Umbilical cord (tissue), 2 donors: Measurements from ENCODE around the gene HPD. TPM values are rescaled to one million over a fixed set of nuclear protein-coding genes. Genes with fewer than 3 reads are reported as not detected.
"Not testable (repeated sequence)": the region's sequence is repeated elsewhere in the genome, so short reads cannot be mapped to it uniquely, and the experiment has no call there.

ENCODE experiments used
- DNase-seq: peaks from one replicate; pipeline ENCODE4 v3.0.0-alpha.2; 2015; ENCODE audit warnings: low spot score
- total RNA-seq: library from RNA; depleted of rRNA; stranded (reverse); fragments of >200 nt; gene quantifications from one replicate; pipeline ENCODE4 v1.2.3, GENCODE V29; 2014; ENCODE audit warnings: low replicate concordance; ENCODE audit not compliant: insufficient read depth

The HPD gene
- total RNA-seq, 1 donor from 2014 or later = not detected

- peak; percentile 93 for DNase-seq
Observed at GRCh38 chr12:121799842-121800693, 58.6 kb downstream of the HPD start.

DNA sequence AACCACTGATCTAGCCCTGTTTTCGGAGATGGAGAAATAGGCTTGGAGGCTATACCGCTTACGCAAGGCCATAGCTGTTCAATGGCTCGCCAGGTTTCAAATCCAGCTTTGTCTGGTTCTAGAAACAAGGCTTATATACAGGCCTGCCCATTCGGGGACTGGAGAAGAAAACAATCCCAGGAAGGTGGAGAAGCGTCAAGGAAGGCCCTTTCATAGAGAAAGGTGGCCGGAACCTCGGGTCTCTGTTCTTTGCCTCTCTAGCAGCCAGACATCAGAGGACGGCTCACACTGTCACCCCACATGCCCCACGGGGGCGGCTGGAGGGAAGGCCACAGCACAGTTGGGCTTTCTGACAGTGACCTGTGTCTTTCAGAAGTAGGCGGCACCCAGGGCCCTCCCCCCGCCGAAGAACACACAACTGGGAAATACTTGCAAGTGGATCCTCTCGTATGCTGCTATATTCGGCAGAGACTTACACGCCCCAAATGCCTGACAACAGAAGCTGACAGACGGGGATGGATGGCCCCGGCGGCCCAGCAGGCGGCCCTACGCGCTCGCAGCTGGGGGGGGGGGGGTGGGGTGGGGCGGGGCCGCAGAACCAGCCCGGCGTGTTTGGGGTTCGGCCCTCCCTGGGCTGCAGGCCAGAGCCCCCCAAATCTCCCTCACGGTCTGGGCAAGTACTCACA is 59.4 kb downstream of the HPD start:
- peak; percentile 87 for DNase-seq

- DNase-seq = no peak
Observed at GRCh38 chr12:121798787-121799155, 59.9 kb downstream of the HPD start.

DNA sequence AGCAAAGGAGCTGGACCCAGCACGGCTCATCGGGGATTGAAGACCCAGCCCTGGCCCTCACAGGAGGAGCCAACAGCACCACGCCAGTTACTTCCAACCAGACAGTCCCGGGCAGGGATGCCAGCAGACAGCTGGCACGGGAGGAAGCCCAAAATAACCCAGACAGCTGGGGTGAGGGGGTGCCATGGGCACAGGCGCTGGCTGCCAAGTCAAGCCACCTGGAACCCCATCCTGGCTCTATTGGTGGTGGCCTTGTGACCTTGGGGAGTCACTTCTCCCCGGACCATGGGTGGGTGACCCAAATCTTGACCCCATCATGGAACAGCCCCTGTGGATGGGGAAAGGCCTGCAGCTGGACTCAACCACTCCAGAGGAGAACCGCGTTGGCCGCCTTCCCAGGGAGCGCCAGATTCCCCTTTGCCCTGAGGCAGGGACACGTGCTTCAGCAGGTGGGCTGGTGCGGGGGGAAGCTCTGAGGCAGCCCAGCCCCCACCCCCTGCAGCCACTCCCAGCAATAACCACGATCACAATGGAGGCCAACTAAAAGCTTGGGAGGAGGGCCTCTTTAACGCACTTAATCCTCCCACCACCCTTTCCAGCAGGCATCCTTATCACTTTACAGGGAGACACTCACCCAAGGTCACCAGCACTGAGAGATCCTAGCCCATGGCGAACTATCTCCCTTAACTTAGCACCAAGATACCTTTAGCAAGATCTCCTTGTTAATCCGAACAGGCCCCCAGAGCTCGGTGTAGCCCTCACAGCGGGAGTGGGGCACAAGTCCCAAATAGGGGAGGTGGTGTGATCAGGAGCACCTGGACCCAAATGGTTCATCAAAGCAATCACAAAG is 60.5 kb downstream of the HPD start:
- no peak for DNase-seq

- peak; percentile 86 for DNase-seq
Observed at GRCh38 chr12:121796855-121797751, 61.6 kb downstream of the HPD start.

DNA sequence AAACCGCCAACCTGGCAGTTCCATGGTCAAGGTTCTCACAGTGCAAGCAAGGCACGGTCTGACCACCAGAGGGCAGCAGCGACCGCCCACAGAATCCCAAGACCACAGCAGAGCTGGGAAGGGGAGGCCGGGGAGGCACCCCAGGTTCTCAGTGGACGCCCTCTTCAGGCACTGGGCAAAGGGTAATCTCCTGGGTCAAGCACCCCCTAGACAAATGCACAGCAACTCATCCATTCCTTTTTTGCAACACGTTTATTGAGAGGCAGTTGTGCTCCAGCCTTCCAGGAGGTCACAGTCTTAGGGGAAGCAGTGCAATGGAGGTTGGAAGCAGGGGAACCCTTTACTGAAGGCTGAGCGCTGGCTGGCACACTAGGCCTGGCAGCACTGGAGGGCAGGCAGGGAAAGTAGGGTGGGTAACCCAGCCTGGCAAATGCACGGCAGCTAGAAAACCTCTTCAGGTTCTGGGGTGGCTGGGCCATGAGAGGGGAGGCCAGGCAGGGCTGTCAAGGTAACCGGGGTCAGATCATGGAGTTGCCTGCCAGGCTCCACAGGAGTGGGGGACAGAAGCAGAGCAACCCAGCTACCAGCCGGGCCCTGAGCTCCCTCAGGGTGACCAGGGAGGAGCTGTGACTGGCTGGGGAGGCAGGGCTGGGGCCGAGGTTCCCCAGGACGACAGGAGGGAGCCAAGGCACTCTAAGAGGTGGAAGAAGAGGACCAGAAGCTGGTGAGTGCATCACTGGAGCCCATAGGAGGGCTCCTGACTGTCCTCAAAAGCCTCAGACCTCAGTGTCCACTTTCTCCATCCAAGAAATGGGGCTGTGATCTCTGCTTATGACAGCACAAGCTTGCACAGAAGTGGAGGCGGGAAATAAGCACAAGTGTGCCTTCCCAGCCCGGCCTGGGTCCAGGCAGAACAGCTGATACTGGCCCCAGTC is 63.4 kb downstream of the HPD start:
- DNase-seq = peak; percentile 94

DNA sequence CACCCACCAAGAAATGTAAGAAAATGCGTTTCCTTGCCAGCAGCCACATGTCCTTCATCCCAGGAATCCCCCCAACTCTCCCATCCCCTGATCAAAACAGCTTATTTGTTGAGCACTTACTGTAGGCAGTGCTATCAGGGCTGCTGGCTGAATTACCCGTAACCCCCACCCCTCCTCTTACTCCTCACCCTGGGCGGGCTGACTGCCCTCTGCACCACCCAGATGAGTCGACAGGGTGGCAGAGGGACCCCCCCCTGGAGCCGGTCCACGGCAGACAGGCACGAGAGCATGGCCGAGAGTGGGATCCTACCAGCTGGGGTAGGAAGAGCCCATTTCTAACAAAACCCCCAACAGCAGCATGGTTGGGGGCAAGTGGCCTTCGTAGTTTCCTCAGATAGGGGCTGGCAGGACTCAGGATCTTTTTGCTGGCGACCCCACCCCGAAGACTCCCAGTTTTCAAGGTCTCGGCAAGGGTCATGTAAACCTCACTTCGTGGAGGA is 64.1 kb downstream of the HPD start:
- no peak for DNase-seq

DNA sequence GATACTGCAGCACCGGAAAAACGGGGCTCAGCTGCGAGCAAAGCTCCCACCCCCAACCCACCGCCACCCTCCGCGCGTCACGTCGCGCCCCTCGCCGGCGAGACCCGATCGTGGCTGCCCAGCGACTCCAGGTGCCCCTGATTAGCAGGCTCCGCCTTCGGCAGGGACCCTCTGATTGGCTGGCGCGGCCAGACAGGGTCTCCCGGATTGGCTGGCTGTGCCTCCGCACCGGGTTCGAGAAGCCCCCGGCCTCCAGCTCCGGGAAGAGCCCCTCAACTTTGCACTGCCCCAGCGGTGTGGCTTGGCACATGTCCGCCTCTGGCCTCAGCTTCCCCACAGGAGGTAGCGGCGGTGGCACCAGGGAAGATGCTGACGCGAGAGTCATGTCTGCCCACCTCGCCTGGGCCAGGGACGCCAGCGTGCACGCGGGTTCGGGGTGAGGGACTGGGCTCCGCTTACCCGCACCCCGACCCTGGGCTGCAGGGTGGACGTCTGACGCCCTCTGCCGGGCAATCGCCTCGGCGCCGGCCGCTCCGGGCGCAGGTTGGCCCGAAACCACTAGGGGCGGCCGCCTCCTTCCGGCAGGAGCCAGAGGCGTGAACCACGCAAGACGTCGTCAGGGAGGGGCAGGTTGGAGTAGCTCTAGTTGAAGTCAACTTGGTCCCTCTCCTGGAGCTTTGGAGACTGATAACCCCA is 64.7 kb downstream of the HPD start:
- peak; percentile 96 for DNase-seq

DNA sequence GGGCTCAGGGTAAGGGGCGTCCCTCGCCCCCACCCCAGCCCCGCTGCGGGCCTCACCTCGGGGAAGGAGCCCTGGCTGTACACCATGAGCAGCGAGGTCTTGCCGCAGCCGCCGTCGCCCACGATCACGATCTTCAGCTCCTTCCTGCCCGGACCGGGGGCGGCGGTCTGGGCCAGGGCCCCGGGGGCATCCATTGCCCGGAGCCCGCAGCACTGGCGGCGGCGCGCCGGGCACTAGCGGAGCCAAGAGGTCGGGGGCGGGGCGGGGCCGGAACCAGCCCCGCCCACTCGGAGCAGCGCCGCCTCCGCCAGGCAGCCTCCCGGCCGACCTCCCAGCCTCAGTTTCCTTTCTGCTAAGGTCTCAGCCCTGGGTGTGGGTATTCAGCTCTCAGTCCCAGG is 65.2 kb downstream of the HPD start, which contains the start of gene RHOF:
RHOF (minus strand) TSS at position 249 of the 398 bp plus-strand sequence; CDS start at position 194, 55 bp downstream.
- no peak for DNase-seq

DNA sequence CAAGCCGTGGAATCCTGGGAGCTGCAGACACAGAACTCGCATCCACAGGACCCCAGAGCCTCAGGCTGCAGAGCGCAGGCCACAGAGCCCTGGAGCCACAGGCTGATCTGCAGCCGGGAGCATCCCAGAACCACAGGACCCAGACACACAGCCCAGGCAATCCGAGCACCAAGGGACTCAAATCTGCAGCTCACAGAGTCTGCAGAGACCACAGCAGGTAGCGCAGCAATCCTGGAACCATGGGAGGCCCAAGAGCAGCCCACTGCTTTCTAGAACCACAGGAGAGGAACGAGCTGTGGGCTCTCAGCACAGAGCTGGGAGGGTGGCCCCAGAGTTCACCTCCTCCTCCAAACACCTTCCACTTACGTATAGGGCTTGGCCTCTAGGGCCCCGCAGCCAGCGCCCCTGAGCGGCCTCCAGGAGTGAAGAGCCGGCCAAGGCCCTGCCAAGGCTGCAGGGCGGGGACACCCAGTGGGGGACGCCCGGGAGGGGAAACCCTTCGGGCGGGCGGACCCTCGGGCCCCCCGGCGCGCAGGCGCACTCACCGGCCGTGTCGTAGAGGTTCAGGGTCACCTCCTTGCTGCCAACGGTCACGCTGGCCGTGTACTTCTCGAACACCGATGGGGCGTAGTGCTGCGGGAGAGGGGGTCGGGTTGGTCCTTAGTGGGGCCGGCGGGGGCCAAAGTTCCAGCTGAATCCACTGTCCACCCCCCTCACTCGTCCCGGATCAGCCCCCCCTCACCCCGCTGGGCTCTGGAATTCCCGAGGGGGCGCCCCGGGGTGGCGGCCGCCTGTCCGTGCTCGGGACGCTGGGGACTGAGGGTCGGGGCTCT is 65.8 kb downstream of the HPD start:
- DNase-seq = peak; percentile 60

GRCh38 chr12:121791671-121792551 is 66.7 kb downstream of the HPD start:
- no peak for DNase-seq

DNA sequence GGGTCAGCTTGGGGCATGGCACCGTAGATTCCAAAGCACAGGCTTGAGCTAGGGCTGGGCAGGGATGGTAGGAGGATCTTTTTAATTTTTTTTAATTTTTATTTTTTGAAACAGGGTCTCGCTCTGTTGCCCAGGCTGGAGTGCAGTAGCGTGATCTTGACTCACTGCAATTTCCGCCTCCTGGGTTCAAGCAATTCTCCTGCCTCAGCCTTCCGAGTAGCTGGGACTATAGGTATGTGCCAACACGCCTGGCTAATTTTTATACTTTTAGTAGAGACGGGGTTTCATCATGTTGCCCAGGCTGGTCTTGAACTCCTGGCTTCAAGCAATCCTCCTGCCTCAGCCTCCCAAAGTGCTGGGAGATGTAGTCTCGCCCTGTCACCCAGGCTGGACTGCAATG is 67.9 kb downstream of the HPD start:
- not testable (repeated sequence) for DNase-seq

- no peak for DNase-seq
Observed at GRCh38 chr12:121789800-121790728, 68.6 kb downstream of the HPD start.
